GM21360 (cell line): ENCODE results near the gene PAPPA.

Source experiments
- ATAC-seq: cut with Tn5 transposase; IDR thresholded peaks from one replicate; pipeline ENCODE4 v1.9.1; 2021; ENCODE audit warnings: mild to moderate bottlenecking, moderate library complexity; ENCODE audit not compliant: unreplicated experiment

Gene PAPPA

DNA sequence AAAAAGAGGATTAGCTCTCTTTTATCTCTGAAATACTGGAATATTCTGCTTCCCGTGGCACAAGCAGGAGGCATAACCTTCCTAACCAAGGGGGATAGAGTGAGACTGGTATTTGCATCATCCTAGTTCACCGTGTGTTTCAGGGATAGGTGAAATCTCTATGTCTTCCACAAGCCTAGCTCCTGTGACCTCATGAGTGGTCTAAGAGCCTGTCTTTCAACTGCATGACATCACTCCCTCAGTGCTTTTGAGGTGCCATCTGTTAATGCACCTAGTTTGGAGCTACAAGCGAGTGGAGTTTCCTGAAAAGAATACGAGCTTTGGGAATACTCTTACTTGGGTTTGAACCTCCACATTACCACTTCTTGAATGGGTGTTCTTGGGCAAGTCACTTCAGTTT lies 181.8 kb downstream of the PAPPA start:
- no peak for ATAC-seq

DNA sequence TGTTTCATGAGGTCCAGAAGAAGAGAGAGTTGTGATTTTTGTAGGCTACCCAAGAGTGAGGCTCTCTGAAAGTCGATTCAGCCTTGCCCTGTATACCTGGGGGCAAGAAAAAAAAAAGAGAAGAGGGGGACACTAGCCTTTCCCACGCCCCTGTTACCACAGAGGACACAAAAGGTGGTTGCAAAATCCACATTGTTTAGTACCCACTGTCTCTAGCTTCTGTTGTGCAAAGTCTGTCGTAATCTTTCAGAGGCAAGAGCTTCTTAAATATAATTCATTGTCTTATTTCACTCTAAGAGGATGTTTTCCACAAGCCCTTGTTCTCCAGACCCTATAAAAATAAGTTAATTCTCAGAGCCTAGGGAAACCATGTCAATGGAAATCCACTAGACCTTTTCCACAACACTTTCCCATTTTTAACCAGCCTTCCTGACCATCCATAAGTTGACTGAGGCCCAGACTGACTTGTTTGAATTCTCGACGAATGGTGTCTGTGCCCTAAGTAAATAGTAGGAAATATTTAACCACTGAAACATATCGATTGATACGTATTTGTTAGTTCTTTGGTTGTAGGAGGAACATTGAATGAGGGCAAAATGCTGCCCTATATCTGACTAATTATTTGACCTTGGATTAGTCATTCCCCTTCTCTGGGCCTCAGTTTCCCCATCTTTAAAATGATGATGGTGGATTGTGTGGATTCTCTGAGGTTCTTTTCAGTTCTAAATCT lies 182.7 kb downstream of the PAPPA start:
- no peak for ATAC-seq

DNA sequence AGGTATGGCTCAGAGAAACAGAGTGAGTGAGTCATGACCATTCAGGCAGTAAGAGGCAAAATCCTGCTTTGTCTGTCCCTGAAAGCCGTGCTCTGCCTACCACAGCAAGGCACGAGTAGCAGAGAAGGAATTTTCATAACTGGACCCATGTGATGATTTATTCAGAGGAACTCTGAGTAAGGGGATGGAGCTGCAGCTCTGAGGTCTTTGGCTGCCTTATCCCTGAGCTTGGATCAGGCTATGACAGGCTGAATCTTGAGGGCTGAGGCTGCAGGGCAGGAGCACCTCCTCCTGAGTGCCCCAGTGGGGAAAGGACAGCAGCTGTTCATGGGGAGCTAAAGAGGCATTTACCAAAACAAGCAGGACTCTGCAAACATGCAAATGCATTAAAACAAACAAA lies 183.4 kb downstream of the PAPPA start:
- ATAC-seq, result no peak

DNA sequence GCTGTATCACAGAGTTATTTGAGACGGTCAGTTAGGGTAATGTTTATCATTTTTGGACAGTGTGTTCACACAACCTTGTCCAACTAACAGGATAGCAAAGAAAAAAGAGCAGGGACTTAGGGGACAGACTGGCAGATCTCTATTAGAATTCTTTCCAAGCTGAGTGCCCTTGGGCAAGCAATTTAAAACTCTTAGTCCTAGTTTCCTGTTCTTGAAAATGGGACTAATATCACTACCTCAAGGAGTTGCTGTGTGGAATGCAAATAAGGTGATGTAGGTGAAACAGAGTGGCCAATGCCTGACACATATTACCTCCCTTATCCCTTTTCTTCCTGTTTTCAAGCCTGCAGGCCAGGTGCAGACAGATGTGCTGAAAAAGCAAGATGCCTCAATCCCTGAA lies 186.7 kb downstream of the PAPPA start:
- no peak for ATAC-seq

DNA sequence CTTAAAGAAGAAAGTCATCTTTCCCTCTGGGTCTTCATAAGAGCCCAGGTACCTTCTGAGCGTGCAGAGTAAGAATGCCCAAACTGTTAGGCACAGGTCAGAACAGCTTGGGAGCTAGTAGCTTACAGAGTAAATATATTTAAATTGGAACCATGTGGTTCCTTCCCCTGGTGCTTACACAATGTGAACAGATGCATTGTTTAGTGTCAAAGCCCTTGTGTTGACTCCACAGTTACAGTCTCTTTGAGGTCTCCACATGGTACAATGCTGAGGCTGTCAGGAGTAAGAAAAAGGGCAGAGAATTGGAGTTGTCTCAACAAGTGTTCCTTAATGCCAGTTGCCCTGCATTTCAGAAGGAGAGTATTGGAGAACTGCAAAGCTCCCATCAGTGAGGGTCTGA lies 188.5 kb downstream of the PAPPA start:
- no peak for ATAC-seq

DNA sequence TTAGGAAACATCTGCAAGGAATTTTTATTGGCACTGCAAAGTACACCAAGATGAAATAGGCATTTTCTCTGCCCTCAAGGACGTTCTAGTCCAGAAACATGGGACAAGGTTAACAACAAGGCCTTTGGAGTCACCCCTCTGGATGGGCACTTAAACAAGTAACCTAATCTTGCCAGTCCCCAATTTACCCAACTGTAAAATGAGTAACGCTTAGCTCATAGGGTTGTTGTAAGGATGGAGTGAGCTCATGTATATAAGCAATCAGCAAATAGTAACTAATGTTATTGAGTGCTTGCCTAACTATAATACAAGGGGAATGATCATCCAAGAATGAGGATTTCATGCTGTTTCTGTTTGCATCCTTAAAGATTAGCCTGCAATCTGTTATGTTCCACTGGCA lies 189.3 kb downstream of the PAPPA start:
- no peak for ATAC-seq

DNA sequence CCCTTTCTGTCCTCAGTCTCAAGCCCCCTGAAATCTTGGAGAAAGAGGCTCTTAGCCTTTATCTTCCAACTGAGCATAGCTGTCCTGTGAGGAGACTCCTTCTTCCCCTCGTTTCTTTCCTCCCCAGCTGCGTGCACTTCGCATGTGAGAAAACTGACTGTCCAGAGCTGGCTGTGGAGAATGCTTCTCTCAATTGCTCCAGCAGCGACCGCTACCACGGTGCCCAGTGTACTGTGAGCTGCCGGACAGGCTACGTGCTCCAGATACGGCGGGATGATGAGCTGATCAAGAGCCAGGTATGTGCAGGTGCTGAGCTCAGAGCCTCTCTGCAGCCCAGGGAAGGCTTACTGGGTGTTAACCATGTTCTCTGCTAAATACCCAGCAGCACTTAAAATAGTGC lies 190.8 kb downstream of the PAPPA start:
- ATAC-seq, result no peak

DNA sequence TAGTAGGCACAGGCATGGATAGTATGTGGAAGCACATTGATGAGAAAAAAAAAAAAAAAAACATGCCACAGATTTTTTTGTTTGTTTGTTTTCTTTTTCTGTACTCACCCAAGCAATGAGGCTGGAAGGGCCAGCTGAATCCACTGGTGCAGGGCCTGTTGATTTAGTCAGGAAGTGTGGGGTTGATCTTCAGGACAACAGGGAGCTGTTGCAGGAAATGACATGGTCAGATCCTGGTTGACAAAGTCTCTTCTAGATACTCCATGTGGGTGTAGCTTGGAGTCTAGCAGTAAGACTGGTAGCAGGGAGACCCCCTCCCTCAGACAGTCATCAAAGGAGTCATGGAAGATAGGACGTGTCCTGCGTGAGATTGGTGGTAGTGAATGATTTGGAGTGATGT lies 191.8 kb downstream of the PAPPA start:
- no peak for ATAC-seq

DNA sequence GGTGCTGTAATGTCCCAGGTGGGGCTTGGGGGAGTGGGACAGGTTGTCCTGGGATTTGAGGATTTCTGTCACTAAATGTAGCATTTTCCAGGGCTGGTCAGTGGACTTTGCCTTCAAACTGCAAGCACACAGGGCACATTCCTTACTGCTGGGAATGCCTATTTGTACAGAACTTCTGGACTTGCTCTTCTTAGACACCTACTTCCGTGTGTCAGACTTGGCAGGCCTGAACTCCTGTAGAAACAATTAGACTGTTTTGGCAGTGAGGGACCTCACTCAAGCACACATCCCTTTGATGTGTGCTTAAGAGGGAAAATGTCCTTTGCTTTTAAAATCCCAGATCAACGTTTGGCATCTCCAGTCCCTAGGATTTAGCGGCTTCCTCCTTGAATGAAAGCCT lies 192.2 kb downstream of the PAPPA start:
- no peak for ATAC-seq

DNA sequence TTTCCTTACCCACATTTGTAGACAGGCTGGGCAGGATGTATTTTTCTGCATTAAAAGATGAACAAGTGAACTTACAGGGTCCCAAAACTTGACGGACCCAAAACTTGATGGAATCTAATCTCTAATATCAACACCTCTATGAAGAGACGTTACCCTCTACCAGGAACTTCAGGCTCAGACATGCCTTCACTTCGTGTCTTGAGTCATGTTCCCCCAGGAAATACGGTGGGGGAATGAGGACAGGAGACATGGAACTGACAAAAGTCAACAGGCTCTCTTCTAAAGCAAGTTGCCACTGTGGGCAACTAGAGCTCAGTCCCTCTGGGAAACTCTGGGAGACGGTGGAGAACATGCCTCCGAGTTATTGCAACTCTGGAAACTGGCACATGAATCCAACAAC lies 196.1 kb downstream of the PAPPA start:
- no peak for ATAC-seq

DNA sequence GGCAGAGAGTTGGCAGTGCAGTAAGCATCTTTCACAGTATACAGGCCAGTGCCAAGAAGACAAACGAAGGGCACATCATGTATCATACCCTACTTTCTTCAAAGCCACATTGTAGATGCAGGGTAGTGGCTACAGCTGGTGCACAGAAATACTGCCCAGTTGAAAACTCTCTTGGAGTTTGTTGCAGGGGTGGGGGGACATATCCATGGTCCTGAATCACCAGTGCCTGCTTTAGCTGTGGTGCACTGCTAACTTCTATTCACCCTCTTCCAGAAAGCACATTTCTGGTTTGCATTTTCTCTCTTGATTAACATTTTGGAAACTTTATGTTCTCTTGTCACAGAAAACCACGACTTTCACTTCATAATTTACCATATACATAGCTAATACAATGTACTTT lies 196.6 kb downstream of the PAPPA start:
- ATAC-seq, result no peak

DNA sequence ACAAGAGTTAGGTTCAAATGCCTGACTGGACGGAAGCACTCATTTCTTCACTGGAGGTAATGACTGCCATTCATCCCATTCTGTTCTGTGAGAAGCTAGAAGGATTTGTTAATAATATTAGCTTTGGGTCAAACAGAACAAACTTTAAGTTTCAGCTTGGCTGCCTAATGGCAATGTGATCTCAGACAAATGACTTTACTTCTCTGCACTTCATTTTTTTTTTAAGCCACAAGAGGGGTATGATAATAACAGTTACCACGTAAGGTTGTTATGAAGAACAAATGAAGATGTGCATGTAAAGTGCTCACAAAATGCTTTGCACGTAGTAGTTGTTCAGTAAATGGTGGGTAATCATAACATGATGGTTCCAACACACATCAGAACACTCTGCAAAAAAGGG lies 199.4 kb downstream of the PAPPA start:
- ATAC-seq, result no peak

DNA sequence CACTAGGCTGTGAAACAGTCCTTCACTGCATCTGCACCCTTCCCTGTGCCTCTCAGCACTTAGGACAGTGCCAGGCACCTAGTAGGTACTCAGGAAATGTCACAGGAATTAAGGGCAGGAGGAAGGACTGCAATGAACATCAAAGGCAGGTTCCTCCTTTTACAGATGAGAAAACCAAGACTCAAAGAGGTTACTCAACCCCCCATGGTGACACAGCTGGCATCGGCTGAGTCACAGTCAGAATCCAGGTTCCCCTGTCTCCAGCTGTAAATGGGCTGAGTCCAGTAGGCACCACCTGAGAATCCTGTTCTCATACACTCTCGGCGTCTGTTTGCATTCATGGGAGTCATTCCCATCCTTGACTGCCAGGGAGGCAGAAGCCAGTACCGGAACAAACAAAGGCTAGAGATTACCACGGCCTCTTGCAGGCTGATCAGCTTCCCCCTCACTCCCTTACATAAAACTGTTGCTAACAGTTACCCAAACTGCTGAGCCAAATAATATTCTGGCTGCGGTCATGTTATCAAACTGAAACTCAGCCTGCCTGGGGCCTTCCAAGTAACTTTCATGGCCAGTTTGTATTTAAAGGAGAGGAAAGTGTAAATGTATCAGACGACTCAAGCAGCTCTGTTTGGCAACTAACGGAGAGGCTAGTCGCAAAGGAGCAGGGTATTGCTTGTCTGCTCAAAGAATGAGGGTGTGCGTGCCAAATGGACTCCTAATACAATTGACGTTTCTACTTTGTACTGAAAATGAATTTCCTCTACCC lies 201.7 kb downstream of the PAPPA start:
- ATAC-seq, result no peak

DNA sequence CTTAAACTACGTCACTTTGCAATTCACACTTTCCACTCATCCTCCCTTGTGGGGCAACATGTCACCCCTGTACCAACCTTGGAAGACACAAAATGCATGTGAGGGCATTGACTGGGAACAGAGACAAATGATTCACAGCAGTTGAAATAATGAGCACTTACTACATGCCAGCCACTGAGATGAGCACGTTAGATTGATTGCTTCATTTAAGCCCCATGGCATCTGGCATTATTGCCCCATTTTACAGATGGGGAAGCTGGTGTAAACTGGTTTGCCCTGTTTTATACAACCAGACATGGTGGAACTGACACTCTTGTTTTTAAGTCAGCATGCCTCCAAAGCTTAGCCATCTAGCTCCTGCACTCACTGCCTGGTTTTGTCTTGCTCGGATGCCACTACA lies 204.7 kb downstream of the PAPPA start:
- no peak for ATAC-seq

DNA sequence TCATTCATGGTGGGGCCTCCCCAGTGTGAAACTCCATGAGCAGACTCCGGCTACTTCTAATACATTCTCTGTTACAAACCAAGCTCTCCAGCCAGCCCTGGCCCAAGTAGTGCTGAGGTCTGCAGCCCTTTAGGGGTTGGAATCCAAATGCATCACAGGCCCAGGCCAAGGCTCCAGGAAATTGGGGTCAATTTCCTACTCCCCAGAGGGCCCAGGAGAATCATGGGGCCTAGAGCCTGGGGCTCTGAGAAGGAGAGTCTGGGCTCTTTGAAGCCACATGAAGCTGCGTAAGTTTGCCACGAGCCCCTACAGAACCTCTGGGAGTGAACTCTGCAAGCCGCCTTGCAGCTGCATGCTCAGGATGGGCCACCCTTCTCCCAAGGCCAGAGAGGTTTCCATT lies 206.4 kb downstream of the PAPPA start:
- no peak for ATAC-seq

DNA sequence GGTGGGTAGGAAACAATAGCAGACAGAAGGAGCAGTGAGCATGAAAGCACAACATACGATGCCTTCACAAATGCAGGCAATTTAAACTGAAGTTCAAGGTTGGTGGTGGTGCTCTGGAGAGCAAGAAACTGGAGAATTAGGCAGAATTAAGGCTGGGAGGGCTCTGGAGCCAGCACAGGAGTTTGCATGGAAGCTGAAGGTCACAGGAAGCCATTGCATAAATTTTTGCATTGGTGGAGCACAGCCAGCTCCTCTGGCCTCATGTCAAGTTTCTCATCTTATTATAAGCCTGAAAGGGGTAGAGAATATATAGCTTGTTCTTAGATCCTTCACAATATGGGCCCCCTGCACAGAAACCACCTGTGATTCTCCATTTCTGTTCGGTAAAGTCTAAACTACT lies 207.4 kb downstream of the PAPPA start:
- ATAC-seq, result no peak

DNA sequence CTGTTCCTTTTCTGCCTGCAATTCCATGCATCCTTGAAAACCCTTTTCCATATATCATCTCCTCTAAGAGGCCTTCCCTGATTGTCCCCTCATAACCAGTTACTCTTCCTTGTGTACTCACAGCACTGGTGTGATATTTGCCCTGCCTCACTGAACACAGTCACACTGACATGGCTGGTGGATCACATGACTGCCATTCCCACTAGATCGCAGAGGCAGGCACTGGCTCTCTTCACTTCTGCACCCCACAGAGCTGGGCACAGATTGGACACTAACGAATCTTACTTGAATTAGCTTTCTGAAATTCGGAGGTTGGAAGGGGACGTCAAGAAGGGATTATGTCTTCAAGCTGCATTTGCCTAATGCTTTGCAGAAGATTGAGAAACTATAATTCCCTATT lies 208.0 kb downstream of the PAPPA start:
- ATAC-seq, result no peak

DNA sequence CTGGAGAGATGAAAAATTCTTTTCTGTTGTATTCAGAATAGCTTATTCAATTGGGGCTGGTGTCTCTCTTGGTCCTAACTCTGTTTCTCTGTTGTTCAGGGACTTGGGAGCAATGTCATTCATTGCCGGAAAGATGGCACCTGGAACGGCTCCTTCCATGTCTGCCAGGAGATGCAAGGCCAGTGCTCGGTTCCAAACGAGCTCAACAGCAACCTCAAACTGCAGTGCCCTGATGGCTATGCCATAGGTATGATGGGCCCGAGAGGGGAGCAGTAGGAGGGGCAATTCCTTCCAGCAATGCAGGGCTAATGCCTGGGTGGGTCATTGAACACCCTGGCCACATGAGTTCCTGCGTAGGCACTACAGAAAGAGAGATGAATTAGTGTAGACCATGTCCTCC lies 208.9 kb downstream of the PAPPA start:
- ATAC-seq, result no peak

DNA sequence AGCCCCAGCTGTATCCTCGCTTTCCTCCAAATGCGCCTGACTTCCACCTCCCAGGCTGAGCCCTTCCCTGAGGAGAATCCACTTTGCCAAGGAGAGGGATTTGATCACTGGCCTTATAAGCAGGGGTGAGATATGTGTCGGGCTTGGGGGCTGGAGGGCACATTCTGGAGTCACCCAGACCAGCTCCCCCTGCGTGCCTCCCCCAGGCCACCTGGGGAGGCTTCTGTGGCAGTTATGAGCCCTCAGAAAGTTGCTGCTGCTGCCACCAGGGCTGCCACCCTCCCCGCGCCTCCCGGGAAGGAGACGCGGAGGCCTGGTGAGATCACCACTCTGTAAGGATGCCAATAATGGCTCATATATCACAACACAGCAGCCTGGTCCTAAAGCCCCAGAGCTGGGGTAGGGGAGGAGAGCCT lies 211.5 kb downstream of the PAPPA start:
- ATAC-seq, result no peak

DNA sequence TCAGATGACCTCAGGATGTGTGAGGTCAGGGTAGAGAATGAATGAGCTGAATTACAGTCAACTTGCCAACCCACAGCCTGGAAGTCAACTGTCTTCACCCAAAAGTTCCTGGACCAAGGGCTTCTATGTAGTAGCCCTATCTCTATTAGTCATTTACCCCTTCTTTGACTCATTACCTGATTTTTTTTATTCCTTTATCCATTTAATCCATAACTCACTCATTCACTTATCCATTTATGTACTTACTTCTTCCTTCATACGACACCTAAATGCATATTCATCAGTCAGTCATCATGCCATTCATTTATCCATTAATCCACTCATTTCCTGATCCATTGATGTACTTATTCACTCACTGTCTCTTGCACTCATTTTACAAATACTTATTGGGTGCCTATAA lies 212.7 kb downstream of the PAPPA start:
- no peak for ATAC-seq

DNA sequence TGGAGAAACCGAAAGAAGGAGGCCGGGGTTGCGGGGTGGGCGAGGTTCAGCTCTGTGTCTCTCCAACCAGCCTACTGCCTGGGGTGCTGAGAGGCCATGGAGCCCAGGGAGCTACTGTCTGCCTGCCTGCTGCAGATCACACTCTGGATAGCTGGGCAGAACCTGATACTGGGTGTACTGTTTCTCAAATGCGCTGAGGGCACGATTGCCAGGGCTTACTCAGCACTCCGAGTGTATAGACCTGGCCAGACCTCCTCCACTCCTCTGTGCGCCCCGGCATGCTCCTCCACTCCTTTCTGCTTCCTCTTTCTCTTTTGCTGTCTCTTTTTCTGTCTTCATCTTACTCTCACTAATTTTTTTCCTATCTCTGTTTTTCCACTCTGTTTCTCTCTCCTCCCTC lies 215.1 kb downstream of the PAPPA start:
- no peak for ATAC-seq

DNA sequence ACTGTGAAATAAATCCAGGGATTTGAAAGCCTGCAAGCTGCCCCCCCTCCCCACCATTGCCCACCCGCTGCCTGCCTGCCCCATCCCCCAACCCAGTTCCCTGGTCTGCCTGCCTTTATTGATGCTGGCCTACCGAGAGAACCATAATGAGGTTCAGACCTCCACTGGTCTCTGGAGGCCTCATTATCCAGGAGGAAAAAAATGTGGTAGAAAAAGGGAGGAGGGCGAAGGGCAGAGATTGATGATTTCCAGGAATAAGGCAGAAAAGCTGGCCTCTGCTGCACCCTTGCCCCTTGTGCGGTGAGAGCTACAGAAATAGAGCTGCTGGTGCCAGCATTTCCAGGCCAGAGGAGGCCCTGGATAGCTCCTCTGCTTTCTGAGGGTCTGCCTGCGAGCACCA lies 216.1 kb downstream of the PAPPA start:
- ATAC-seq, result no peak

DNA sequence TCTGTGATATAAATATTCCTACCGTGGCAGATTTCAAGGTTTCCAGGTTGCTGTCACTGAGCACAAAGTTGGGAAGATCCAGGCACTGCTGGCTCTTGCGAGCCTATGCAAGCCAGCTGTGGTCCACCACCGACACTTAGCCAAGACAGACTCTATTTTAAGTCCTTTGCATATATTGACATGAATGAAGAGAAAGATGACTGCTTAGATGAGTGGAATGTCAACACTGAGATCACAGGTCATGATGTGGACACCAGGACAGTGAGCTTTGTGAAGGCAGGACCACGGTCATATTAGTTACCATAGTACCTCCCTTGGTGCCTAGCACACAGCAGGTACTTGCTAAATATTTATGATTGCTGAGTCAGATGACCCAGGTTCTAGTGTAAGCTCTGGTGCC lies 217.0 kb downstream of the PAPPA start:
- ATAC-seq, result no peak
